CD4-positive, alpha-beta T cell treated with Interleukin-17A for 1 hour (primary cell): ENCODE results near the gene PUS1.
"Not testable (repeated sequence)": the region's sequence is repeated elsewhere in the genome, so short reads cannot be mapped to it uniquely, and the experiment has no call there.

ENCODE experiments used
- DNase-seq: peaks from one replicate; pipeline ENCODE4 v3.0.0-alpha.2; 2020

The PUS1 gene

DNA sequence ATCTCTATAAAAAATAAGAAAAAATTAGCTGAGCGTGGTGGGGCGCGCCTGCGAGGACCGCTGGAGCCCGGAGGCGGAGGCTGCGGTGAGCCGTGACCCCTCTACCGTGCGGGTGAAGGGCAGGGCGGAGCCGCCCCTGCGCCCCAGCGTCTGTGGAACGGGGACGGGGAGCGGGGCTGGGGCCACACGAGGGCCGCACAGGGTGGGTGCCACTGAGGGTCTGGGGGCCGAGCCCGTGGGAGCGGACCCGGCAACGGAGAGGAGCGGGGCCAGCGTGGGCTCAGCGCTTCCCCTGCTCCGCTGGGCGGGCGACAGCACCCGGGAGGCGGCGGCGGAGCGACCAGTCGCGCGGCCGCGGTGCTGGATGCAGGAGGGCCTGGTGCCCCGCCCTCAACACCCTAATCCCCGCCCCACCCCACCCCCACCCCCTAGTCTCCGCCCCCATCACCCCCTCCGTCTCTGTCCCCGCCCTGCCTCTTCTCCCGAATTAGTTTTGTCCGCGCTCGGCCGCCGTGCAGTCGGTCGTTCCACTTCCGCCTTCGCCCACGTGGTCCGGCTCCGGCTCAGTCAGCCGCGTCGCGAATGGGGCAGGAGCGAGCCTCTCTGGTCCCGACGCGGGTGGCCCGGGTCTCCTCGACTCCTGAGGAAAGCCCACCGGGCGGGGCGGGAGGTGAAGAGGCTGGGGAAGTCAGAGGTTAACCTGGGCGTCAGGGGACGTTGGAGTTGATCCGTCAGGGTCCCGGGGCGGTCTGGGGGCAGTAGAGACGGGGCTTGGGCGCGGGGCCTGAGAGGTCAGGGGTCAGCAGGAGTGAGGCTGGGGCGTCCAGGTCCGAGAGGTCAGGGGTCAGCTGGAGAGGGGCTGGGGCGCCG is at the start of gene PUS1:
Gene PUS1 (plus strand): TSS at position 566 of the 870 bp plus-strand sequence. CDS start 447 bp downstream, outside the sequence.
- peak; percentile 96 for DNase-seq

DNA sequence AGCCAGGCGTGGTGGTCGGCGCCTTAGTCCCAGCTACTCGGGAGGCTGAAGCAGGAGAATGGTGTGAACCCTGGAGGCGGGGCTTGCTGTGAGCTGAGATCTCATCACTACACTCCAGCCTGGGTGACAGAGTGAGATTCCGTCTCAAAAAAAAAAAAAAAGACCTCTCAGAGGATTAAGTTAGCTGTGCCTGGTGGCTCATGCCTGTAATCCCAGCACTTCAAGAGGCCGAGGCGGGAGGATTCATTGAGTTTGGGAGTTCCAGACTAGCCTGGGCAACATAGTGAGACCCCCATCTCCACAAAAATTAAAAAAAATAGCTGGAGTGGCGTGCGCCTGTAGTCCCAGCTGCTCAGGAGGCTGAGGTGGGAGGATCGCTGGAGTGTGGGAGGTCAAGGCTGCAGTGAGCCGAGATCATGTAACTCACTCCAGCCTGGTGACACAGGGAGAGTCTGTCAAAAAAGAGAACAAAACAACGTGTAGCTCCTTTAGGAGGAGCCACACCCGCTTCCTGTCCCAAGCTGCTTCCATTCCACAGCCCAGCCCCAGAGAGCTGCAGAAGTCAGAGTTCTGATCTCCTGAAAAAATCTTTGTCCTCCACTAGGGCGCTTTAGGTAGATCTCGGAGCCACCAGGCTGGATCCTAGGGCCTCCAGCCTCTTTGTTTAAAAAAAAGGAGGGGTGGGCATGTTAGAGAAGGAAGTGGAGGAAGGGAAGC is 46.1 kb upstream of the PUS1 start:
- no peak for DNase-seq

DNA sequence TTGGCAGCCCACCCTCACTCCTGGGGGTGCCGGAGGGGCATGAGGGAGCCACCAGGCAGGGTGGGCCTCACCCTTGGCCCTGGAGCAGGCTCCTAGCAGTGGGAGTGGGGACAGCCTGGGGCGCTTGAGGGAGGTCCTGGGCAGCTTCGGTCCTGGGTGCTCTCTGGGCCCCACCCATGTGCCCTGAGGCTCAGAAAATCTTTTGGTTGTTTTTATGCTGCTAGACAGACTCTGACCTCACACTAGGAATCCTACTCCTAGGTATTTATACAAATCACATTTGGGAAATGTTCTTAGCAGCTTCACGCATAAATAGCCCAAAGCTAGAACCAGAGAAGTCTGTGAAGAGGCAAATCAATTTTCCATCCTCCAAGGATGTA is 45.6 kb upstream of the PUS1 start:
- no peak for DNase-seq

DNA sequence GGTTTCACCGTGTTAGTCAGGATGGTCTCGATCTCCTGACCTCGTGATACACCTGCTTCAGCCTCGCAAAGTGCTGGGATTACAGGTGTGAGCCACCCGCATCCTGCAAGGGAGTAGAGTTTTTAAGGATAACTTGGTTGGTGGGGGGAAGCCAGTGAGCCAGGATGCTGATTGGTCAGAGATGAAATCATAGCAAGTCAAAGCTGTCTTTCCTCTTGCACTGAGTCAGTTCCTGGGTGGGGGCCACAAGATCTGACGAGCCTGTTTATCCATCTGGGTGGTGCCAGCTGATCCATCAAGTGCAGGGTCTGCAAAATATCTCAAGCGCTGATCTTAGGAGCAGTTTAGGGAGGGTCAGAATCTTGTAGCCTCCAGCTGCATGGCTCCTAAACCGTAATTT is 44.0 kb upstream of the PUS1 start:
- not testable (repeated sequence) for DNase-seq

DNA sequence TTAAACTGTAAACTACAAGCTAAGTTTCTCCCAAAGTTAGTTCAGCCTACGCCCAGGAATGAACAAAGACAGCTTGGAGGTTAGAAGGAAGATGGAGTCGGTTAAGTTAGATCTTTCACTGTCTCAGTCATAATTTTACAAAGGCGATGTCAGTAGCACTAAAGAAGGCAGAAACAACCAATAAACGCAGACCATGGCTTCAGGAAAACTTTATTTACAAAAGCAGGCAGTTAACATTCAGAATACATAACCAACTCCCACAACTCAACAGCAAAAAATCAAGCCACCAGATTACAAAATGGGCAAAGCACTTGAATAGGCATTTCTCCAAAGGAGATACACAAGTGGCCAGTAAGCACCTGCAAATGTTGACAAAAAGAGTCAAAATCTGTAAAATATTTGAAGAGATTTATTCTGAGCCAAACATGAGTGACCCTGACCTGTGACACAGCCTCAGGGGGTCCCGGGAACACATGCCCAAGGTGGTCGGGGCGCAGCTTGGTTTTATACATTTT is 43.5 kb upstream of the PUS1 start:
- DNase-seq = no peak

DNA sequence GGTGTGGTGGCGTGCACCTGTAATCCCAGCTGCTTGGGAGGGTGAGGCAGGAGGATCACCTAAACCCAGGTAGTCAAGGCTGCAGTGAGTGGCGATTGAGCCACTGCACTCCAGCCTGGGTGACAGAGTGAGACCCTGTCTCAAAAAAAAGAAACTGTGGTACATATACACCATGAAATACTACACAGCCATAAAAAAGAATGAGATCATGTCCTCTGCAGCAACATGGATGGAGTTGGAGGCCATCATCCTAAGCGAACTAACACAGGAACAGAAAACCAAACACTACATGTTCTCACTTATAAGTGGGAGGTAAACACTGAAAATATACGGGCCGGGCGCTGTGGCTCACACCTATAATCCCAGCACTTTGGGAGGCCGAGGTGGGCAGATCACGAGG is 37.4 kb upstream of the PUS1 start:
- DNase-seq = not testable (repeated sequence)

DNA sequence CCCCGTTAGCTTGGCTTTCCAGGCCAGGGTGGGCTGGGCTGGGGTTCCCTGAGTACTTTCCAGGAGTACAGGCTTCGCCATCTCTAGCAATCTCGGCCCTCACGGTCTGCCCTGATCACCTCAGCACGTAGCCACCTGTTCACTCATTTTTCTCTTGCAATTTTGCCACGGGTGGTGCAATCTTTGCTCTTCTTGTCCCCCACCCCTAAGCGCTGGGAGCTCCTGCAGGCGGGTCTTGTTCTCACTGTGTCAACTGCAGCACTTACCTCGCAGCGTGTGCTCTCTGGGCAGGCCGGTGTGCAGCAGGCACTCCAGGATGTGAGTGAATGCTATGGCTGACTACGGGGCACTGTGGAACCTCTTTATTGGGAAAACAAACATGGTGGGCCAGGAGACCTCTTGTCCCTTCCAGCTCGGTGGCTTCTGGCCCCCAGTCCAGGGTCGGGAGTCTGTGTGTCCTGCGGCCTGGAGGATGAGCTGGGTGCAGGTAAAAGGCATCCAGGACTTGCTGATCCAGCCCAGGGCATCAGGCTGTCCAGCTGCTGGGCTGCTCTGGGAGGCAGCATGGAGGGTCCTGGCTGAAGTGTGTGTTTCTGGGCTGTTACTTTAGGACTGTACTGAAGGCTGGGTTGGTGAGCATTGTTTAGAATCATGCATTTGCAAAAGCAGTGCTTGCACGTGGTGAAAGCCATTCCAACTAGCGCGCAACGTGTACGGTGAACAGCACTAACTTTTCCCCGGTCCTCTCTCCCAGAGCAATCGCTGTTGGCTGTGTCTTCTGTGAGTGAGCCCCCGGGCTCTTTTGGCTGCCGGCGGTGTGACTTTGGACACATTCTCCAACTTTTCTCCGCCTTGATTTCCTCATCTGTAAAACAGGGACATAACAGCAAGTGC is 36.1 kb upstream of the PUS1 start:
- no peak for DNase-seq

DNA sequence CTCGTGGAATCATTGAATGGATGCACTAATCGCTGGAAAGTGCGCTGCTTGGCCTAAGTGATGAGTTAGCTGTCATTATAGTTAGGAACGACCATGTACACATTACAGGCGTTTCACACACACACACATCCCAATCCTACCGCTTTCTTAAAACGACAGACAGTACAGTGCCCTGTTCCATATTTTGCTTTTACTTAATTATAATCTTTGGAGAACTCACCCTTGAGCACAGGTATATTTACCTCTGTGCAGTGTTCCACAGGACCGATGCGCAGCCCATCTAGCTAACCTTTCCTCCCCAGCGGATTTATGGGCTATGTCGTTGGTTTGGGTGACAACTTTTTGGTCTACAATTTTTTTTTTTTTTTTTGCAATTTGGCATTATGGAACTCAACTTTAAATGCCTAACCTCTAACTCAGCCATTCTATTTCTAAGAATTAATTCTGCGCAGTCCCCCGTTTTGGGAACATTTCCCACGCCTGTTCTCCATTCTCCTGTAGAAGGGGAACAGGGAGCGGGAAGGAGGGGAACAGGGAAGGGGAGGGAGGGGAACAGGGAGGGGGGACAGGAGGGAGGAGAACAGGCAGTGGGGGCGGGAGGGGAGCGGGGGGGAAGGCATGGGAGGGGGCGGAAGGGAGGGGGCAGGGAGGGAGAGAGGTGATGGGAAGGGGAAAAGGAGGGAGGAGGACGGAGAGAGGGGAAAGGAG is 35.3 kb upstream of the PUS1 start:
- no peak for DNase-seq

DNA sequence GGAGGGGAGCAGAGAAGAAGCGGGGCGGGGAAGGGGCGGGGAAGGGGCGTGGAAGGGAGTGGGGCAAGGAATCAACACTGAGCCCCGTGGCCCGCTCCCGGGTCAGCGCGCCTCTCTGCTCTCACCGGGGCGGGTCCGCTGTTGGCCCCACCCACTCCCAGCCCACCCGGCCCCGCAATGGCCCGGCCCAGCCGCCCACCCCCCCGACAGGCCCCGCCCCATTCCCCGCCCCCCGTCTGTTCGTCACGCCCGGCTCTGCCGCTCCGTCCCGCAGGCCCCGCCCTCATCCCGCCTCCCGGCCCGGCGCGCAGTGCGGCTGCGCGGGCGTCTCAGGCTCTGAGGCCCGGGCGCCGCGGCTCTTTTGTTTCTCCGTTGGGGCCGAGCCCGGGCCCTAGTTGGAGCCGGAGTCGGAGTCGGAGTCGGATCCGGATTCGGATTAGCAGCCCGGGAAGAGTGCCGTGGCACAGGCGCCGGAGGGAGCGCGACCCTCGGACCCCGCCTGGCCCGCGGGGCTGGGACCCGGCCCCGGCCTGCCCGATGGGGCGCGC is 34.7 kb upstream of the PUS1 start, which contains the start of gene ULK1:
Gene ULK1 (plus strand): TSS at position 310 of the 548 bp plus-strand sequence. CDS start 380 bp downstream, outside the sequence.
- peak; percentile 90 for DNase-seq

DNA sequence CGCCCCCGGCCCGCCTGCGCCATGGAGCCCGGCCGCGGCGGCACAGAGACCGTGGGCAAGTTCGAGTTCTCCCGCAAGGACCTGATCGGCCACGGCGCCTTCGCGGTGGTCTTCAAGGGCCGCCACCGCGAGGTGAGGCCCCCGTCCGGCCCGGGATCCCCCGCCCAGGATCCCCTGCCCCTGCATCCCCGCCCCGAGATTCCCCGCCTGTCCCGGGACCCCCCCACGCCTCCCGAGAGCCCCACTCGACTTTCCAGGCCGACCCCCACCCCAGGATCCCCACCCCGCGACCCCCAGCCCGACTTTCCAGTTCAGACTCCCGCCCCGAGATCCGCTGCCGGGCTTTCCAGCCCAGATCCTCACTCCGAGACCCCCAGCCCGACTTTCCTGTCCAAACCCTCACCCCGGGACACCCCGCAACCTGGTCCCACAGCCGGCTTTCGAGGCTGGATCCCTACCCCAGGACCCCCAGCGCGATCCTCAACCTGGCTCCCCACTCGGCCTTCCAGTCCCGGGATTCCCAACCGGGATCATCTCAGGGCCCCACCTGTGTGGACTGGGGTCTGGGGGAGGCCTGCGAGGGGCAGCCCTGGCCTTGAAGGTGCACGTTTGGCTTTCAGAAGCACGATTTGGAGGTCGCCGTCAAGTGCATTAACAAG is 34.0 kb upstream of the PUS1 start:
- DNase-seq = no peak

DNA sequence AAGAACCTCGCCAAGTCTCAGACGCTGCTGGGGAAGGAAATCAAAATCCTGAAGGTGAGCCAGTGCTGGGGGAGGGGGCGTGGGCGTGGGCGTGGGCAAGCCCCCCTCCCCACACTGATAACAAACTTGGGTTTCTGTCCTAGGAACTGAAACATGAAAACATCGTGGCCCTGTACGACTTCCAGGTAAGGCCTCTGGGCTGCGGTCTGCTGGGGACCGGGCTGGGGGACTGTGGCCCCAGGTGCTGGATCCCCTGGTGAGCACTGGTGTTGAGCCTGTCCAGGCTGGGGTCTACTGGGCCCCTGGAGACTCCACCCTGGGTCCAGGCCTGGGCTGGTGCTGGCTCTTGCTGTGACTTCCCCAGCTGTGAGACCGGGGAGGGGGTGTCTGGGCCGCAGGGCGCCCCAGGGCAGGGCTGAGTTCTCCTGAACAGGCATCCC is 33.4 kb upstream of the PUS1 start:
- DNase-seq = peak; percentile 15

DNA sequence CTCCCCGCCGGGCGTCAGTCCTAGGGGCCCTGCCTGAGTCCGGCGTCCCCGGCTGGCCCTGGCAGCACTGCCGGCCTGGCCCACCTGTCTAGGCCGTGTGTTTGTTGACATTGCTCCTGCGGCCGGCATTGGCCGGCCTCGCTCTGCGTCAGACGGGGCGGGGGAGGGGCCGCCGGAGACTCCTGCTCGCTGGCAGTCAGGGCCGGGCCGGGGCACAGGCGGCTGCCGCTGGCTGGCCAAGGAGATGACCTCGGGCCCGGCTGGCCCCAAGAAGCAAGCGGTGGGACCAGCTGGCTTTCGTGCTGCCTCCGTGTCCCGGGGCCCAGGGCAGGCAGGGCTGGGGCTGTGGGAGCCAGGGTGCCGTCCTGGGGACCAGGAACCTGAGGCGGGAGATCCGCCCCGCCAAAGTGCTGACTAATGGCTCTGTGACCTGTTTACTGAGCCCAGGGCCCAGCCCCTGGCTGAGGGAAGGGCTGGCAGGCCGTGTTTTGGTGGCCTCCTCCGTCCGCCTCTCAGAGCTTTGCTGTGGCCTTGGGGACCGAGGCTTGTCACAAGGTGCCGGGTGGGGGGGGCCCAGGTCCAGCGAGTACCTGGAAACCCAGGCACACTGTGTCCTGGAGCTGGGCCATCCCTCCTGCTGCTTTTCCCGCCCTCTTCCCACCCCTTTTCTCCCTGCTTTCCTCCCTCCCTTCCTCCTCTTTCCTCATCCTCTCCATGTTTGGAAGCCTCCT is 32.8 kb upstream of the PUS1 start:
- peak; percentile 65 for DNase-seq

DNA sequence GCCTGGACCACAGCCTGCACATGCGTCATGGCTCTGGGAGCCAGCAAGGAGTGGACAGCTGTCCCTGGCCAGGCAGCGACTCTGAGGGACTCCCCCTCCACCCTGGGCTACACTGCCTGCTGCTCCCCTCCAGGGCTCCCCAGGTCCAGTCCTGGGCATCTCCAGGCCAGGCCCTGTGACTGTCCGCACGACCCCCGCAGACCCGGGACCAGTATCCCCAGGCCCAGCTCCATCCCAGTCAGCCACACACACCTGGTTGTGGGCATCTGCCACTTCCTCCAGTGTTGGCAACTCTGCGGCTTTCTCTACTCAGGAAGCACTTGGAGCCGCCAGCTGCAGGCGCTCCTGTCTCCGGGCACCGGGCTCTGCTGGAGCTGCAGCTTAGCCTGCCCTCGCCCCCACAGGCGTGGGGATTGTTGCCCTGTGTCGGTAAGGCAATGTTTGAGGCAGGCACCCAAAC is 32.2 kb upstream of the PUS1 start:
- DNase-seq = no peak

DNA sequence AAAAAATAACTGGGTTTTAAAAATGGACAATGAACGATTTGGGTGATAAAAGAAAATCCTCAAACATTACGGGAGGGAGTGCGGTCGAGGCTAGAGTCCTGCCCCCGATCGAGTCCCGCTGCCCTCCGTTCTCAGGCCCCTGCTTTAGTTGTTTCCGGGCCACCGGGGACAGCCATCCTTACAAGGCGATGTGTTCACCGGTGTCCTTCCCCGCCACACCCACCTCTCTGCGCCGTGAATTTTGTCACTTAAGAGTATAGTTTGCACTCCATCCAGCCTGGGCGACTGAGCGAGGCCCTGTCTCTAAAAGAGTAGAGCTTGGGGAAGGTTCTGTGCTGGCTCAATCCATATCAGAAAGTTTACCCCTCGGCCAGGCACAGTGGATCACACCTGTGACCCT is 31.8 kb upstream of the PUS1 start:
- DNase-seq = no peak

DNA sequence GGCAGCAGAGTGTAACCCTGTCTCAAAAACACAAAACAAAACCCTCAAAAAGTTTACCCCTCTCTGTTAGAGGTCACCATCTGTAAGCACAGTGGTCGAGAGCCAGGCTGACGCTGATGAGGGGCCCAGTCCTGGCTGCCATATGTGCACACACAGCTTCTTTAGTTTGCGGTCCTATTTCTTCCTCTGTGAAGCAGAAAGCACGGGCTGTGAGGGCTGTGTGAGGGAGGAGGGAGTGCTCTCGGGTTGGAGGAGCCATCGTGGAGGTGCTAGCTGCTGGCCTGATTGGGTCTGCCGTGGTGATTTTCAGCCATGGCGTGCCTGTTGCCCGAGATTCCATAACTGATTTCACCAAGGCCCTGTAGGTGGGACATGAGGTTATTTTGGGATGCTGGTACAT is 31.2 kb upstream of the PUS1 start:
- DNase-seq = no peak

DNA sequence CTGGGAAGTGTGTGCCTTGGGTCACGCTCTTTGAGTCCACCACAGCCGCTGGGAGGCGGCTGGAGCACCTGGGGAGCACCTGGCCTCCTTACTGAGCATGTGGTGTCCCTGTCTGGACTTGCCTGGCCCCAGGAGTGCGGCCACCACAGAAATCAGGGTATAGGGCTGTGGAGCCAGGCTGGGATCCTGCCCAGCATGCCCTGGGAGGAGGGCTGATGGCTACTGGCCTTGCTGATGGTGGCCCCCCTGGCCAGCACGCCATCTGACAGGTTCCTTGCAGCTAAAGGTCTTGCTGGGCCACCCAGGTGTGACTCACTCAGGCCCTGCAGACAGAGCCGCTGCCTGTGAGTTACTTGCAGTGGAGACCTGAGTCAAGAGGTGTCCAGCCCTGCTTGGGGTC is 28.7 kb upstream of the PUS1 start:
- DNase-seq = no peak

DNA sequence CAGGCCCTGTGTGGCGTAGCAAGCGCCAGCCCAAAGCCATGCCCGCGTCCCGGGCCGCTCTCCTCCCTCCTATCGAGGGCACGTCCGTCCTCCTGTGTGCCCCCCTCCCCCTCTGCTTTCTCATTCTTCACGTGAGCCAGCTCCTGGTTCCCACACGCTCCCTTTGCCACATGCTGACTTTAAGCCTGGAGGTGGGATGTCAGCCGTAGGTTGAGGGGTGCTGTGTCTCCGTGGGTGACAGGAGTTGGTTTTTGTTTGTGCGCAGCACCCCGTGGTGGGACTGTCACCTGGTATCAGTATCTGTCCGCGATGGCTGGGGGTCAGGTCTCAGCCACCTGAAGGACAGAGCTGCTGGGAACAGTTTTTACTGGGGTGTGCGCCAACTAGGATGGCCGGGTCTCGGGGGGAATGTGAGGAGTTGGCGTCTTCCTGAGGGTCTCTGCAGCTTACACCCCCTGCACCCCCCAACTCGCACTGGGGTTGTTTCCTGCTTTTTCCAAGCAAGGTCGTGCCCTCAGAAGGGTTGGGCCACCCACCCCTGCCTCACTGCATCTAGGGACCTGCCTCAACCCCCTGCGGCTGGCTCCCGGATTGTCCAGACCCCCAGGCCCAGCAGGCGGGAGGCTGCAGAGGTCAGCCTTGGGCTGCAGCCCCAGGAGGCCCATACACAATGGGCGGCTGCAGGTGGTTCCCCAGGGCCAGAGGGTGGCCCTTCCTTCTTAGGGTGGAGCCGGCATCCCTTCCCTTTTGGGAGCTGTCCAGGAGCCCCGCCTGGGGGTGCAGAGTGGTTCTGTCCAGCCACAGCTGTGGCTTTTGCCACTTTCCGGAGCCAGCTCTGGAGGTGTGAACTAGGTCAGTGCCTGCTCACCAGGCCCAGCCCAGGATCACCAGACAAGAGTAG is 27.4 kb upstream of the PUS1 start:
- DNase-seq = no peak

DNA sequence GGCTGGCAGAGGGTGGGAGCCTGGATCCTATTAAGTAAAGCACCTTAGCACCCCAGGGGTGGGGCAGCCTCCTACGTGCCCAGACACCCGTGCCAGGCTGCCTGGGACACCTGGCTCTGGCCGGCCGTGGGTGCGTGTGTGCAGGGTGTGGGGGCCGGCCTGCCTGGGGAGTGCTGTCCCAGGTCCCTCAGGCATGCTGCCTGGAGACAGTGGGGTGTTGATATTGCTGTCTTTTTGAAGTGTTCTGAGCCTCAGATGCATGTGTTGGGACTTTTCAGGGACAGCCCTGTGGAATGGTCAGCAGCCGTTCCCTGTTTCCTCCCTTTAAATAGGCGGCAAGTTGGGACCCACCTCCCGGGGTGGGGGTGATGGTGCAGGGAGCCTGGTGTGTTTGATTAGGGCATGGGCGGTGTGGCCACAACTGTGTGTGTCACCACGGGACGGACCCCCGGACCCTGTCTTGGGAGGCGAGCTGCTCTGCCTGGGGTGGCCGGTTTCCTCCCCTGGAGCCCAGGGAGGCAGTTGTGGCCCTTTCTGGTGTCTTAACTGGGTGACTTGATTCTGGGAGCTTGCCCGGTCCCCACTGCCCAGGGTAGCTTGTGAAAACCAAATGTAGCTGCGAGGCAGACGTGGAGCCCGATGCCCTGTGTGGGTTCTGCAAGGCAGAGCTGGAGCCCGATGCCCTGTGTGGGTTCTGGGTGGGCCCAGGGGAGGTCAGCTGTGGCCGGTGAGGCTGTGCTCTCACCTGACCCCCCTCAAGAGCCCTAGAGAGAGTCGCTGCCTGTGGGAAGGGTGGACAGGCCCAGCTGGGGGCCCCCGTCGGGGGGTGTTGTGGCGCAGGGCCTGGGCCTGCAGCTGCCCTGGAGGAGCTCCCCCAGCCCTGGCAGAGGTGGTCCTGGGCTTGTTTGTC is 26.5 kb upstream of the PUS1 start:
- no peak for DNase-seq
